Prostate gland (tissue), 2 donors: Measurements from ENCODE around the gene C2orf49. TPM values are rescaled to one million over a fixed set of nuclear protein-coding genes. Genes with fewer than 3 reads are reported as not detected.
A peak's percentile ranks its signal among the peaks of the same experiment; 100 is the strongest.

Experiments
- DNase-seq: peaks from one replicate; pipeline ENCODE4 v3.0.0-alpha.2; 2019; ENCODE audit warnings: low spot score
- H3K27ac ChIP-seq, 2 donors: fragments of 200-600 bp; sonication (generic); 2 replicates each; pipeline ENCODE4 v1.5.1; 2017 to 2019
- H3K27me3 ChIP-seq: fragments of 200-600 bp; sonication (generic); replicated peaks from 2 replicates; pipeline ENCODE4 v1.5.1; 2019; ENCODE audit not compliant: insufficient read depth
- H3K36me3 ChIP-seq, 2 donors: fragments of 200-600 bp; sonication (generic); 1 replicate in 1 of 2; 2 replicates in 1 of 2; pipeline versions ENCODE4 v1.5.1 to v1.8.1; 2017 to 2019
- H3K4me1 ChIP-seq: fragments of 200-600 bp; sonication (generic); replicated peaks from 2 replicates; pipeline ENCODE4 v1.5.1; 2019
- H3K4me3 ChIP-seq, 2 donors: fragments of 200-600 bp; sonication (generic); 2 replicates each; pipeline ENCODE4 v1.5.1; 2017 to 2019
- H3K9me3 ChIP-seq: fragments of 200-600 bp; sonication (generic); 2 replicates; pipeline ENCODE4 v1.5.1; 2017
- POLR2A ChIP-seq: fragments of 450-650 bp; IDR thresholded peaks from one replicate; pipeline ENCODE4 v1.6.1; 2016; ENCODE audit warnings: antibody characterized with exemption, mild to moderate bottlenecking
- POLR2AphosphoS5 ChIP-seq: sonication (generic); formaldehyde crosslinking; IDR thresholded peaks from one replicate; pipeline ENCODE4 v1.6.1; 2017; ENCODE audit warnings: antibody characterized with exemption
- WGBS: methylation state at CpG from one replicate; pipeline ENCODE4 v1.1.5; 2018; 5-methylcytosine and 5-hydroxymethylcytosine counted together
- intact Hi-C: fragments of 100-400 bp; cut with DNase I; formaldehyde crosslinking; loops from one replicate; pipeline ENCODE4 v1.14.2; 2022
- total RNA-seq, 2 donors: library from RNA; depleted of rRNA; stranded (reverse); fragments of >200 nt; gene quantifications; one replicate each; pipeline ENCODE4 v1.1.0, GENCODE V29; 2016
- TF ChIP-seq, protein P1 (sequence below), 4 experiments: fragments of 200-600 bp in 2 of 4; fragments of 450-650 bp in 2 of 4; sonication (generic) in 2 of 4; IDR thresholded peaks; 1 replicate in 3 of 4; 2 replicates in 1 of 4; pipeline ENCODE4 v1.5.1; 2016 to 2019; ENCODE audit warnings: antibody characterized with exemption in 4 of 4, mild to moderate bottlenecking in 2 of 4, moderate library complexity in 2 of 4

C2orf49 gene
- 10 to 100 TPM; 13.1 to 26.2 TPM for total RNA-seq

DNA sequence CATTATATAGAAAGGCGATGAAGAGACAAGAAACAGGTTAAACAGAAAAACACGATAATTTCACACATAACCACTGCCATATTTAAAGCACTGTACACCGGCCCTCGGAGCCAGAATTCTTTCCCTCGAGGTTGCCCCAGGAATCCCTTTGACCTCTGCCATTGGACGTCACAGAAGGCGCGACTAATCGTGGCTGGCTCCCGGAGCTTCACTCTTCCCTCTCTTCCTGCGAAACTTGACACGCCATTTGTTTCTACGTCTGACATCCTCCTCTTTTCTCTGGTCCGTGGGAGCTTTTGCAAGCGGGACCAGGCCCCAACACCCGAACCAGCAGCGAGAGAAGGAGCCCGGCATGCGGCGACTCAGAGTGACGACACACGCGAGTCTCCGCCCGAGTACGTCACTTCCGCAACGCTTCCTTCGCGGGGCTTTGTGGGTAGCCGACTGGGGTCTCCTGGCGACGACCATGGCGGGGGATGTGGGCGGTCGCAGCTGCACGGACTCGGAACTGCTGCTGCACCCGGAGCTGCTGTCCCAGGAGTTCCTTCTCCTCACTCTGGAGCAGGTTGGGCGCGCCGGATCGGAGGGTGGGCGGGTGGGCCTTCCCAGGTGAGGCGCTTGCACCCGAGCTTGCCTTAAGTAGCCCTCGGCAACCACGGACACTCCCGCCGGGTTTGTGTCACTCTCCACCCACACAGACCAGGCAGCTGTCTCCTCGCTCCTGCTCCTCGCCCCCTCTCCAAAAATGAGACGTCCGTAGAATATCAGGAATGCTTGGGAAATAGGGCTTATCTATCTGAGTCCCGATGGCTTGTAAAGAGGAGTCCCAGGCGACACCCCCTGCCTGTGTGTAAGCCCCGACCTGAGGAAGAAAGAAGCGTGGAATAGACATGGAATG lies at the start of gene C2orf49:
Gene C2orf49, plus strand, starts transcription at position 419 of the 898 bp plus-strand sequence. Its CDS starts 48 bp downstream, at position 467.
- TF ChIP-seq, protein P1, sequence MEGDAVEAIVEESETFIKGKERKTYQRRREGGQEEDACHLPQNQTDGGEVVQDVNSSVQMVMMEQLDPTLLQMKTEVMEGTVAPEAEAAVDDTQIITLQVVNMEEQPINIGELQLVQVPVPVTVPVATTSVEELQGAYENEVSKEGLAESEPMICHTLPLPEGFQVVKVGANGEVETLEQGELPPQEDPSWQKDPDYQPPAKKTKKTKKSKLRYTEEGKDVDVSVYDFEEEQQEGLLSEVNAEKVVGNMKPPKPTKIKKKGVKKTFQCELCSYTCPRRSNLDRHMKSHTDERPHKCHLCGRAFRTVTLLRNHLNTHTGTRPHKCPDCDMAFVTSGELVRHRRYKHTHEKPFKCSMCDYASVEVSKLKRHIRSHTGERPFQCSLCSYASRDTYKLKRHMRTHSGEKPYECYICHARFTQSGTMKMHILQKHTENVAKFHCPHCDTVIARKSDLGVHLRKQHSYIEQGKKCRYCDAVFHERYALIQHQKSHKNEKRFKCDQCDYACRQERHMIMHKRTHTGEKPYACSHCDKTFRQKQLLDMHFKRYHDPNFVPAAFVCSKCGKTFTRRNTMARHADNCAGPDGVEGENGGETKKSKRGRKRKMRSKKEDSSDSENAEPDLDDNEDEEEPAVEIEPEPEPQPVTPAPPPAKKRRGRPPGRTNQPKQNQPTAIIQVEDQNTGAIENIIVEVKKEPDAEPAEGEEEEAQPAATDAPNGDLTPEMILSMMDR (IDR thresholded peaks at IDR 0.05): peak in 1 of 4 experiments; percentile 17
- TF ChIP-seq POLR2A (no peak), POLR2AphosphoS5 (peak; percentile 92)
- H3K4me3 ChIP-seq: peak within 1 kb of the TSS; percentile 73 to 86
- no peaks in the 10 kb centered on the region for H3K27me3 ChIP-seq
- H3K36me3 ChIP-seq: no peaks in the 10 kb centered on the region
- H3K4me1 ChIP-seq: peaks cover 7% of the 10 kb centered on the region
- H3K9me3 ChIP-seq: no peaks in the 10 kb centered on the region
- under 1% methylated on average over 57 of the region's 58 CpGs for WGBS
- DNase-seq: peak; percentile 74
- H3K27ac ChIP-seq: peak within 1 kb of the TSS; percentile 93 to 95
- intact Hi-C loops: no loop called here

DNA sequence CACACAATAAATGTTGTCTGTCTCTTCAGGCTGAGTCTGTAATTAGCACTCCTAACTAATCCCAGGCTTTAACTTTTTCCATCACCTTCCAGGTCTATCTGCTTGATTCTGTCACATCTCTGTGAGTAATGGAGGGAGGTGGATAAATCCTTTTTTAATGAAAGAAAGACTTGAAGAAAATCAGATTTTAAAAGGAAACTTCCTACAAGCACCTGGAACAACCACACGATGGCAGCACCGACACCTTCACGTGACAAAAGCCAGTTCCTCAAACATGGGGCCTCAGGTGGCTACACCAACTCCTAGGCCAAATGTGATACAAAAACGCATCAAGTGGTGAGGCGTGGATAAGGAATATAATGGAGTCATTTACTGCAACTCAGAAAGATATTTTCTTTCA lies 49.6 kb upstream of the C2orf49 start:
- Histone ChIP-seq H3K36me3 (no peaks in the 10 kb centered on the region), H3K27ac (no peak overlapping the region), H3K27me3 (no peaks in the 10 kb centered on the region), H3K4me1 (no peaks in the 10 kb centered on the region), H3K4me3 (no peak overlapping the region), H3K9me3 (no peaks in the 10 kb centered on the region)
- TF ChIP-seq POLR2A (no peak), POLR2AphosphoS5 (no peak)
- TF ChIP-seq, protein P1 (IDR thresholded peaks at IDR 0.05): peak in 3 of 4 experiments; percentile 26 to 45 (median 42)
- no peak for DNase-seq
- 50% methylated on average over 5 of the region's 5 CpGs for WGBS
- intact Hi-C loops: no loop called here

DNA sequence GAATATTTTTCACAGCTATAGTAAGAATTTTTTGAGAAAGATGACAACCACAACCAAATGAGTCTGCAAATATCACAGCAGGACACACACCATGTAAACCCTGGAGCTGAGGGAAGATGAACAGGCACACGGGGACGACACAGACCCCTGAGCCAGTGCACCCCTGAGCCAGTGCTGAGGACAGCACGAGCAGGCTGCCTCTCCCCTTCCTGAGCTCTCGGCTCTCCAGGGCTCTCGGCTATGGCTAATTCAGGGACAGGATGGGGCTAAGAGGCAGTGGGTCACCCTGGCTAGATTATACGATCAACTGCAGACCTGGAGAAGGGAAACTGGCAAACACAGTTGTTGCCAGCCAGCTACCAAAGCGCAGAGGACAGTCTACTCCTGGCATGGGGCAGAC lies 49.2 kb upstream of the C2orf49 start:
- TF ChIP-seq, protein P1 (IDR thresholded peaks at IDR 0.05): no peak
- TF ChIP-seq POLR2AphosphoS5 (no peak), POLR2A (no peak)
- intact Hi-C loops: no loop called here
- Histone ChIP-seq H3K27ac (no peak overlapping the region), H3K4me1 (no peaks in the 10 kb centered on the region), H3K4me3 (no peak overlapping the region), H3K36me3 (no peaks in the 10 kb centered on the region), H3K9me3 (no peaks in the 10 kb centered on the region), H3K27me3 (no peaks in the 10 kb centered on the region)
- WGBS: 90% methylated on average over 7 of the region's 7 CpGs
- DNase-seq: no peak

DNA sequence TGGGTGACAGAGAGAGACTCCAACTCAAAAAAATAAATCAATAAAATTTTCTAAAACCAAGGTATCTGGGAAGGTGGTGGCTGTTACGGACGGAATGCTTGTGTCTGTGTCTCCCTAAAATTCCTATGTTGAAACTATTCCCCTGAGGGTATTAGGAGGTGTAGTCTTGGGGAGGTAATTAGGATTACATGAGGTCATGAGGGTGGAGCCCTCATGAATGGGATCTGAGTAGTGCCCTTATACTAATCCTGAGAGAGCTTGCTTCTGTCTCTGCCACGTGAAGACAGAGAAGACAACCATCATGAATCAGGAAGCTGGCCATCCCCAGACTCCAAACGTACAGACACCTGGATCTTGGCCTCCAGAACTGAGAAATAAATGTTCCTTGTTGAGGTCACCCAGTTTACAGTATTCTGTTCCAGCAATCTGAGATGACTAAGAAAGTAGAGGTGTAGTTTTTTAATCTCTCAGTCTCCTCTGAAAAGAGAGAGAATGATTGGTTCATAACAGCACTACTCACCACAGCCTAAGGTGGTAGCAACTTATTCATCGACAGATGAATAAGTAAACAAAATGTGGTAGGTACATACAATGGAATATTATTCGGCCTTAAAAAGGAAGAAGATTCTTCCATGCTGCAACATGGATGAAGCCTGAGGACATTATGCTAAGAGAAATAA lies 46.2 kb upstream of the C2orf49 start:
- Histone ChIP-seq H3K9me3 (no peaks in the 10 kb centered on the region), H3K4me3 (no peak overlapping the region), H3K4me1 (no peaks in the 10 kb centered on the region), H3K27me3 (no peaks in the 10 kb centered on the region), H3K27ac (no peak overlapping the region), H3K36me3 (no peaks in the 10 kb centered on the region)
- no peak for DNase-seq
- intact Hi-C loops: no loop called here
- TF ChIP-seq POLR2AphosphoS5 (no peak), POLR2A (no peak)
- TF ChIP-seq, protein P1 (IDR thresholded peaks at IDR 0.05): no peak
- 92% methylated on average over 6 of the region's 6 CpGs for WGBS
